ENCODE data around the gene UPP2.

DNA sequence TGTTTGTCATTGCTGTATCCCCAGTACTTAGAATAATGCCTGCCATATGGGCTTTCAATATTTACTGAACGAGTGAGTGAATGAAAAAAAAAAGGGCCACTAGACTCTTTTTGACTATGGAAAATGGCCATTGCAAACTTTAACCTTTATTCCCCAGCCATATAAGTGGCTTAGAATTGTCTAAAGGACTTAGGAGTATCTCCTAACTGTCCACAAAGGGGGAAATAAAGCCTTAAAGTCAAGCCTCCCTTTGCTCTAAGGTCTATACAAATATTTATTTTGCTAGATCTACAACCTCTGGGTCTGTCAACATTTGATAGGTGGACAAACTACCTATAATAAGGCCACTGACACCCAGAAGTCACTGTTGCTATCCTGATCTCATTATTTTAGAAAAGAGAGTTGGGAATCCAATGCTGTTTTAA is 25.7 kb downstream of the UPP2 start:
- TF ChIP-seq, protein P1, sequence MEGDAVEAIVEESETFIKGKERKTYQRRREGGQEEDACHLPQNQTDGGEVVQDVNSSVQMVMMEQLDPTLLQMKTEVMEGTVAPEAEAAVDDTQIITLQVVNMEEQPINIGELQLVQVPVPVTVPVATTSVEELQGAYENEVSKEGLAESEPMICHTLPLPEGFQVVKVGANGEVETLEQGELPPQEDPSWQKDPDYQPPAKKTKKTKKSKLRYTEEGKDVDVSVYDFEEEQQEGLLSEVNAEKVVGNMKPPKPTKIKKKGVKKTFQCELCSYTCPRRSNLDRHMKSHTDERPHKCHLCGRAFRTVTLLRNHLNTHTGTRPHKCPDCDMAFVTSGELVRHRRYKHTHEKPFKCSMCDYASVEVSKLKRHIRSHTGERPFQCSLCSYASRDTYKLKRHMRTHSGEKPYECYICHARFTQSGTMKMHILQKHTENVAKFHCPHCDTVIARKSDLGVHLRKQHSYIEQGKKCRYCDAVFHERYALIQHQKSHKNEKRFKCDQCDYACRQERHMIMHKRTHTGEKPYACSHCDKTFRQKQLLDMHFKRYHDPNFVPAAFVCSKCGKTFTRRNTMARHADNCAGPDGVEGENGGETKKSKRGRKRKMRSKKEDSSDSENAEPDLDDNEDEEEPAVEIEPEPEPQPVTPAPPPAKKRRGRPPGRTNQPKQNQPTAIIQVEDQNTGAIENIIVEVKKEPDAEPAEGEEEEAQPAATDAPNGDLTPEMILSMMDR (IDR thresholded peaks at IDR 0.05; ENCODE audit: insufficient read depth, low read depth, low read length) = no peak
- TF ChIP-seq EZH2 (IDR thresholded peaks at IDR 0.05; ENCODE audit: insufficient read depth, low read length) = no peak
